ENCODE measurements around the gene PSMG2. TPM values are rescaled to one million over a fixed set of nuclear protein-coding genes. Genes with fewer than 3 reads are reported as not detected.

PSMG2 gene
- total RNA-seq, 1 experiment from 2014 or later, result 78.6 TPM

GRCh38 chr18:12766986-12767433, 64.2 kb downstream of the PSMG2 start:
- CTCF ChIA-PET, result interaction anchor here (0.6 to 1.0 kb wide), 2 partner anchors 22 to 53 kb away, joined by 3 to 4 read pairs; no protein-coding TSS in a partner anchor
- DNase-seq, result no peak
- Mint-ChIP-seq H3K4me3 (ENCODE audit: low read depth, unreplicated experiment) (no peak overlapping the region), H3K36me3 (ENCODE audit: insufficient read depth, unreplicated experiment) (no peaks in the 10 kb centered on the region), H3K27ac (ENCODE audit: unreplicated experiment) (no peak overlapping the region), H3K4me1 (ENCODE audit: low read depth, unreplicated experiment) (no peaks in the 10 kb centered on the region), H3K27me3 (ENCODE audit: unreplicated experiment) (no peaks in the 10 kb centered on the region), H3K9me3 (ENCODE audit: low read depth, unreplicated experiment) (no peaks in the 10 kb centered on the region)
- no TSS peak for BruUV-seq (replicated peaks)
- intact Hi-C loops (cut with micrococcal nuclease; ENCODE audit: unreplicated experiment), result no loop called here
- TF ChIP-seq CTCF (IDR thresholded peaks at IDR 0.05; ENCODE audit: unreplicated experiment), result peak; percentile 18

- H3K27me3 Mint-ChIP-seq (ENCODE audit: unreplicated experiment), result no peaks in the 10 kb centered on the region
- H3K9me3 Mint-ChIP-seq (ENCODE audit: low read depth, unreplicated experiment), result no peaks in the 10 kb centered on the region
- no peak for TF ChIP-seq CTCF (IDR thresholded peaks at IDR 0.05; ENCODE audit: unreplicated experiment)
- CTCF ChIA-PET, result interaction anchor here (1.0 kb wide), 1 partner anchor 53 kb away, joined by 3 read pairs; no protein-coding TSS in a partner anchor
- no peaks in the 10 kb centered on the region for H3K36me3 Mint-ChIP-seq (ENCODE audit: insufficient read depth, unreplicated experiment)
- no peak overlapping the region for H3K27ac Mint-ChIP-seq (ENCODE audit: unreplicated experiment)
- no peaks in the 10 kb centered on the region for H3K4me1 Mint-ChIP-seq (ENCODE audit: low read depth, unreplicated experiment)
- intact Hi-C loops (cut with micrococcal nuclease; ENCODE audit: unreplicated experiment), result no loop called here
- no peak for DNase-seq
- no peak overlapping the region for H3K4me3 Mint-ChIP-seq (ENCODE audit: low read depth, unreplicated experiment)
- no TSS peak for BruUV-seq (replicated peaks)
Measured at GRCh38 chr18:12767580-12768155, 64.8 kb downstream of the PSMG2 start.

- DNase-seq, result no peak
- no peaks in the 10 kb centered on the region for H3K36me3 Mint-ChIP-seq (ENCODE audit: insufficient read depth, unreplicated experiment)
- CTCF ChIA-PET, result interaction anchor here (1.1 kb wide), 1 partner anchor 26 kb away, joined by 3 read pairs; no protein-coding TSS in a partner anchor
- no TSS peak for BruUV-seq (replicated peaks)
- intact Hi-C loops (cut with micrococcal nuclease; ENCODE audit: unreplicated experiment), result no loop called here
- H3K27me3 Mint-ChIP-seq (ENCODE audit: unreplicated experiment), result no peaks in the 10 kb centered on the region
- no peak overlapping the region for H3K4me3 Mint-ChIP-seq (ENCODE audit: low read depth, unreplicated experiment)
- H3K9me3 Mint-ChIP-seq (ENCODE audit: low read depth, unreplicated experiment), result no peaks in the 10 kb centered on the region
- no peak for TF ChIP-seq CTCF (IDR thresholded peaks at IDR 0.05; ENCODE audit: unreplicated experiment)
- no peaks in the 10 kb centered on the region for H3K4me1 Mint-ChIP-seq (ENCODE audit: low read depth, unreplicated experiment)
- H3K27ac Mint-ChIP-seq (ENCODE audit: unreplicated experiment), result no peak overlapping the region
Measured at GRCh38 chr18:12768625-12769024, 65.8 kb downstream of the PSMG2 start.

- H3K36me3 Mint-ChIP-seq (ENCODE audit: insufficient read depth, unreplicated experiment), result no peaks in the 10 kb centered on the region
Measured at GRCh38 chr18:12769136-12769535, 66.3 kb downstream of the PSMG2 start.

More at GRCh38 chr18:12769136-12769535, 66.3 kb downstream of the PSMG2 start:
- BruUV-seq (replicated peaks), result no TSS peak
- H3K4me3 Mint-ChIP-seq (ENCODE audit: low read depth, unreplicated experiment), result no peak overlapping the region
- H3K27ac Mint-ChIP-seq (ENCODE audit: unreplicated experiment), result no peak overlapping the region
- TF ChIP-seq CTCF (IDR thresholded peaks at IDR 0.05; ENCODE audit: unreplicated experiment), result no peak
- CTCF ChIA-PET, result interaction anchor here (1.1 kb wide), 1 partner anchor 27 kb away, joined by 3 read pairs; no protein-coding TSS in a partner anchor
- no peaks in the 10 kb centered on the region for H3K4me1 Mint-ChIP-seq (ENCODE audit: low read depth, unreplicated experiment)
- no peaks in the 10 kb centered on the region for H3K9me3 Mint-ChIP-seq (ENCODE audit: low read depth, unreplicated experiment)
- H3K27me3 Mint-ChIP-seq (ENCODE audit: unreplicated experiment), result no peaks in the 10 kb centered on the region
- DNase-seq, result no peak
- intact Hi-C loops (cut with micrococcal nuclease; ENCODE audit: unreplicated experiment), result no loop called here
